Kidney (tissue), 14 donors: ENCODE results near the gene PAX5. TPM values are rescaled to one million over a fixed set of nuclear protein-coding genes. Genes with fewer than 3 reads are reported as not detected.

ENCODE experiments used
- DNase-seq, 5 donors: peaks; one replicate each; pipeline ENCODE4 v3.0.0-alpha.2; 2013 to 2020
- FAIRE-seq: peaks from 2 replicates; lab custom pipeline; 2012; peaks lifted over from hg19 to GRCh38; lab: Jason Lieb, UNC
- H3K27ac ChIP-seq, 2 donors: one replicate each; pipeline ENCODE4 v1.7.0; 2013; ENCODE audit warnings: low read depth in 2 of 2, low read length in 2 of 2, inconsistent platforms in 1 of 2
- H3K27me3 ChIP-seq: one replicate; pipeline ENCODE4 v1.7.1; 2013; ENCODE audit warnings: low read length, inconsistent platforms; ENCODE audit not compliant: control insufficient read depth, insufficient read depth
- H3K36me3 ChIP-seq, 3 donors: one replicate each; pipeline versions ENCODE4 v1.7.0 to v1.7.1; 2013; ENCODE audit warnings: low read length in 3 of 3, control low read depth in 1 of 3, inconsistent platforms in 1 of 3; ENCODE audit not compliant: insufficient read depth in 3 of 3, control insufficient read depth in 2 of 3
- H3K4me1 ChIP-seq, 3 donors: one replicate each; pipeline versions ENCODE4 v1.7.0 to v1.7.1; 2013; ENCODE audit warnings: low read length in 3 of 3, inconsistent platforms in 1 of 3, low read depth in 1 of 3; ENCODE audit not compliant: control insufficient read depth in 2 of 3, insufficient read depth in 2 of 3
- H3K4me3 ChIP-seq, 3 donors: one replicate each; pipeline versions ENCODE4 v1.7.0 to v1.8.1; 2013; ENCODE audit warnings: low read length in 3 of 3, control low read depth in 1 of 3, inconsistent platforms in 1 of 3
- H3K9ac ChIP-seq, 3 donors: one replicate each; pipeline versions ENCODE4 v1.7.0 to v1.7.1; 2013; ENCODE audit warnings: low read length in 3 of 3, control low read depth in 1 of 3, inconsistent platforms in 1 of 3
- H3K9me3 ChIP-seq, 3 donors: one replicate each; pipeline versions ENCODE4 v1.7.0 to v1.7.1; 2013; ENCODE audit warnings: low read length in 3 of 3, control low read depth in 1 of 3, inconsistent platforms in 1 of 3; ENCODE audit not compliant: control insufficient read depth in 2 of 3, insufficient read depth in 1 of 3
- intact Hi-C: fragments of 100-400 bp; cut with DNase I; formaldehyde crosslinking; loops from one replicate; pipeline ENCODE4 v1.11.1; 2022
- polyA plus RNA-seq: library from polyadenylated mRNA; stranded (reverse); fragments of 350-450 nt; fragmentation: Illumina TruSeq; extraction: RNeasy Lipid Tissue Mini Kit (QIAGEN cat#74804); gene quantifications from one replicate; pipeline ENCODE4 v1.2.3, GENCODE V29; 2014; ENCODE audit warnings: low read depth, low replicate concordance; ENCODE audit not compliant: insufficient read depth
- total RNA-seq: library from RNA; stranded (reverse); fragmentation: NEBNext Ultra II Directional; extraction: Animal tissue kit (Norgen Biotek cat#: 25700); gene quantifications from one replicate; pipeline ENCODE4 v1.2.1, GENCODE V29; 2021
- TF ChIP-seq, protein P1 (sequence below): IDR thresholded peaks from 3 replicates; pipeline ENCODE4 v1.5.1; 2012; ENCODE audit warnings: mild to moderate bottlenecking, moderate library complexity, borderline replicate concordance; ENCODE audit not compliant: insufficient read depth; ENCODE audit errors: extremely low read depth
- donor health status: control.
- donor health status: control.
- donor health status: control.
- donor health status: control.
- donor health status: control.
- donor health status: DM: yes; HTN: yes; CAD: no.
- donor health status: Normal renal cell carcinoma (clear cell type).

PAX5 gene
- total and polyA plus RNA-seq, 2 donors from 2014 or later = 2.7 TPM; not detected in 1

DNA sequence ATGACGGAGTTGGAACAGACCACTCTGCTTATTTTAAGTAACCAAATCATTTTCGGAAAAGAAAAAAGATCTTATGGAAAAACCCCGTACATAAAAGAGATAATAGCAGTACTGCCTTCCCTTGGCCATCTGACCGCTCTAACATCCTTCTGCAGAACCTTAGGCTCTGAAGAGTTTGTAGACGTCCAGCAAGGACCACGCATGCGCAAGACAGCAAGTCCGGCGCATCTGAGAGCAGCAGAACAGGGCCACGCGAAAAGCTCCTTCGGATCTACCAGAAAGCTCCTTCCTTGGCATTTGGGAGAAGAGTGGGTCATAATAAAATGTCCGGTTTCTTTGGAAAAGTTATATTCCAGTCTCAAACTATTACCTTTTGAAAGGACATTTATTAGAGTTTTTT lies 26.8 kb downstream of the PAX5 start:
- Histone ChIP-seq H3K9me3 (no peaks in the 10 kb centered on the region), H3K36me3 (no peaks in the 10 kb centered on the region), H3K27me3 (peaks cover 27% of the 10 kb centered on the region), H3K4me3 (no peak overlapping the region), H3K27ac (no peak overlapping the region), H3K9ac (no peak overlapping the region), H3K4me1 (peaks cover 0 to 1% (median 0%) of the 10 kb centered on the region in 3 donors)
- DNase-seq (no peak), FAIRE-seq (no peak)
- TF ChIP-seq, protein P1, sequence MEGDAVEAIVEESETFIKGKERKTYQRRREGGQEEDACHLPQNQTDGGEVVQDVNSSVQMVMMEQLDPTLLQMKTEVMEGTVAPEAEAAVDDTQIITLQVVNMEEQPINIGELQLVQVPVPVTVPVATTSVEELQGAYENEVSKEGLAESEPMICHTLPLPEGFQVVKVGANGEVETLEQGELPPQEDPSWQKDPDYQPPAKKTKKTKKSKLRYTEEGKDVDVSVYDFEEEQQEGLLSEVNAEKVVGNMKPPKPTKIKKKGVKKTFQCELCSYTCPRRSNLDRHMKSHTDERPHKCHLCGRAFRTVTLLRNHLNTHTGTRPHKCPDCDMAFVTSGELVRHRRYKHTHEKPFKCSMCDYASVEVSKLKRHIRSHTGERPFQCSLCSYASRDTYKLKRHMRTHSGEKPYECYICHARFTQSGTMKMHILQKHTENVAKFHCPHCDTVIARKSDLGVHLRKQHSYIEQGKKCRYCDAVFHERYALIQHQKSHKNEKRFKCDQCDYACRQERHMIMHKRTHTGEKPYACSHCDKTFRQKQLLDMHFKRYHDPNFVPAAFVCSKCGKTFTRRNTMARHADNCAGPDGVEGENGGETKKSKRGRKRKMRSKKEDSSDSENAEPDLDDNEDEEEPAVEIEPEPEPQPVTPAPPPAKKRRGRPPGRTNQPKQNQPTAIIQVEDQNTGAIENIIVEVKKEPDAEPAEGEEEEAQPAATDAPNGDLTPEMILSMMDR = no peak
- intact Hi-C loops = no loop called here

DNA sequence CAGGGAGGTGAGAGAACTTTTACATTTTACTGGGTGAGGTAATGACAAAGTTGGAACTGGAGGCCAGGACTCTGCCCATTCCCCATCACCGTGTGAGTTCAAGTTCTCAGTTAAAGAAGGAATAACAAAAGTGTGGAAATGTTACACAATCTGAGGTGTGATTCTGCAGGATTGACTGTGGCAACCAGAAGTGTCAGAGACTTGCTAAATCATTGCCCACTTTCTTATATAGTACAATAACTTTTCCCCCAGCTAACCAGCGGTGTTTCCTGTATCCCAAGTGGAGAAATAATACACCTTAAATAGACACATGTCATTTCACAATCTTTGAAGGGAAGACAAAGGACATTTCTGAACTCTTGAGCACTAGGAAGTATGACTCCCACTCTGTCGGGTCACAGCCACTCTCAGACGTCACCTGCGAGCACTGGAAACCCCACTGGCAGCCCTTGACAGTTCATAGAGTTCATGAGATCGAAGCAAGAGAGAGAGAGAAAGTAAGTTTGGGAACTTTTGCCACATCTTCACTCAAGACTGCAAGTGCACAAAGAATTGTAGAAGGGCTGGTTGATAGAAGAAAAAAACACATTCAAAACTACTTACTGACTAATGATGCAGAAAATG lies 28.4 kb downstream of the PAX5 start:
- no peak for DNase-seq
- intact Hi-C loops = no loop called here
- peaks cover 38% of the 10 kb centered on the region for H3K27me3 ChIP-seq

DNA sequence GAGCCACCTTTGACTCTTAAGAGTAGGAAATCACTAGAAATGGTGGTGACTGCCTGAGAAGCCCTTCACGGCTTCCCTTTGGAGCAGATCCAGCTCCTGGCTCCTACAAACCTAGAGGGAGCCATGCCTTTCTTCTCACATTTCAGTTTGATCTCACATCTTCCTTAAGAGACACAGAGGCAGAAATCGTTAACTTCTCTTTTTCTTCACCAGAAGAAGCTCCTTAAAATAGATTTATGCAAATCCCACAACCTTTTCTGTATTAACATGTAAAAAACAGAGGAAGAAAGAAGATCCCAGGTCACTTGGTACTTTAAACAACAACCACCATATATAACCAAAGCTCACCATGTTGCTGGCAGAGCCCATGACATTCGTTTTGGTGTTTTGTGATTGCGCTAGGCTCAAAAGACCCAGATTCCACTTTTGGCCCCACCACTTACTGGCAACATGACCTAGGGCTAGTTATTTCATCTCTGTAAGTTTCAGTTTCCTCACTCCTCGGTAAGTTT lies 29.6 kb downstream of the PAX5 start:
- Histone ChIP-seq H3K9me3 (no peaks in the 10 kb centered on the region), H3K4me1 (peaks cover 0 to 2% (median 0%) of the 10 kb centered on the region in 3 donors), H3K36me3 (no peaks in the 10 kb centered on the region), H3K27me3 (peaks cover 40% of the 10 kb centered on the region), H3K9ac (no peak overlapping the region), H3K27ac (no peak overlapping the region), H3K4me3 (no peak overlapping the region)
- FAIRE-seq (no peak), DNase-seq (no peak)
- TF ChIP-seq, protein P1 = no peak
- intact Hi-C loops = no loop called here

More for the DNA sequence above, 28.4 kb downstream of the PAX5 start:
- Histone ChIP-seq H3K4me1 (peaks cover 0 to 2% (median 0%) of the 10 kb centered on the region in 3 donors), H3K9ac (no peak overlapping the region), H3K4me3 (no peak overlapping the region), H3K36me3 (no peaks in the 10 kb centered on the region), H3K9me3 (no peaks in the 10 kb centered on the region), H3K27ac (no peak overlapping the region)
- TF ChIP-seq, protein P1 = no peak
- FAIRE-seq = no peak
